Gastrocnemius medialis (tissue), 4 donors: ENCODE data around the gene BANF1. TPM values are rescaled to one million over a fixed set of nuclear protein-coding genes. Genes with fewer than 3 reads are reported as not detected.

ENCODE experiments used
- ATAC-seq, 2 donors: fragments of 150-250 bp; one replicate each; pipeline ENCODE4 v1.9.1; 2016
- DNase-seq, 2 donors: peaks; one replicate each; pipeline ENCODE4 v3.0.0-alpha.2; 2019
- H3K27ac ChIP-seq, 4 donors: fragments of 200-600 bp; sonication (generic); 1 replicate in 1 of 4; 2 replicates in 3 of 4; pipeline ENCODE4 v1.5.1; 2016 to 2018; ENCODE audit warnings: mild to moderate bottlenecking in 2 of 4, moderate library complexity in 1 of 4
- H3K27me3 ChIP-seq, 3 donors: fragments of 200-600 bp; sonication (generic) in 2 of 3; 1 replicate in 1 of 3; 2 replicates in 2 of 3; pipeline versions ENCODE4 v1.5.1 to v1.6.0; 2016 to 2019; ENCODE audit warnings: mild to moderate bottlenecking in 1 of 3, moderate library complexity in 1 of 3
- H3K36me3 ChIP-seq, 2 donors: fragments of 200-600 bp; sonication (generic) in 1 of 2; one replicate each; pipeline ENCODE4 v1.5.1; 2017 to 2018
- H3K4me1 ChIP-seq, 2 donors: fragments of 200-600 bp; sonication (generic) in 1 of 2; one replicate each; pipeline ENCODE4 v1.5.1; 2016 to 2017; ENCODE audit warnings: mild to moderate bottlenecking in 2 of 2
- H3K4me3 ChIP-seq, 4 donors: fragments of 200-600 bp; sonication (generic) in 3 of 4; 1 replicate in 1 of 4; 2 replicates in 3 of 4; pipeline ENCODE4 v1.5.1; 2016 to 2019; ENCODE audit warnings: mild to moderate bottlenecking in 2 of 4
- H3K9me3 ChIP-seq, 3 donors: fragments of 200-600 bp; sonication (generic) in 2 of 3; 1 replicate in 1 of 3; 2 replicates in 2 of 3; pipeline ENCODE4 v1.5.1; 2016 to 2019
- CTCF ChIP-seq, 5 experiments: fragments of 450-650 bp in 3 of 5; fragments of 200-600 bp in 2 of 5; sonication (generic) in 2 of 5; IDR thresholded peaks in 4 of 5; conservative IDR thresholded peaks in 1 of 5; 1 replicate in 4 of 5; 2 replicates in 1 of 5; pipeline ENCODE4 v1.5.1; 2016 to 2019; ENCODE audit warnings: antibody characterized with exemption in 5 of 5, mild to moderate bottlenecking in 3 of 5, moderate library complexity in 3 of 5
- POLR2A ChIP-seq, 2 donors: fragments of 450-650 bp; IDR thresholded peaks; one replicate each; pipeline ENCODE4 v1.6.1; 2017; ENCODE audit warnings: antibody characterized with exemption in 2 of 2, mild to moderate bottlenecking in 2 of 2, moderate library complexity in 2 of 2
- in situ Hi-C, 4 donors: fragments of 200-750 bp; cut with MboI; loops; one replicate each; pipeline versions ENCODE4 v1.15.0 to v1.8.0; 2017; ENCODE audit warnings: low sequenced_read_pairs in 4 of 4
- intact Hi-C: fragments of 100-400 bp; cut with DNase I; formaldehyde crosslinking; loops from one replicate; pipeline ENCODE4 v1.15.1; 2023; ENCODE audit warnings: low total_unique reads
- total RNA-seq, 4 donors: library from RNA; depleted of rRNA; stranded (reverse); fragments of >200 nt; gene quantifications; one replicate each; pipeline versions ENCODE4 v1.1.0 to v1.2.3, GENCODE V29; 2016

BANF1 gene
- total RNA-seq, 4 donors from 2014 or later: 57.4 to 126 (median 72.1) TPM

DNA sequence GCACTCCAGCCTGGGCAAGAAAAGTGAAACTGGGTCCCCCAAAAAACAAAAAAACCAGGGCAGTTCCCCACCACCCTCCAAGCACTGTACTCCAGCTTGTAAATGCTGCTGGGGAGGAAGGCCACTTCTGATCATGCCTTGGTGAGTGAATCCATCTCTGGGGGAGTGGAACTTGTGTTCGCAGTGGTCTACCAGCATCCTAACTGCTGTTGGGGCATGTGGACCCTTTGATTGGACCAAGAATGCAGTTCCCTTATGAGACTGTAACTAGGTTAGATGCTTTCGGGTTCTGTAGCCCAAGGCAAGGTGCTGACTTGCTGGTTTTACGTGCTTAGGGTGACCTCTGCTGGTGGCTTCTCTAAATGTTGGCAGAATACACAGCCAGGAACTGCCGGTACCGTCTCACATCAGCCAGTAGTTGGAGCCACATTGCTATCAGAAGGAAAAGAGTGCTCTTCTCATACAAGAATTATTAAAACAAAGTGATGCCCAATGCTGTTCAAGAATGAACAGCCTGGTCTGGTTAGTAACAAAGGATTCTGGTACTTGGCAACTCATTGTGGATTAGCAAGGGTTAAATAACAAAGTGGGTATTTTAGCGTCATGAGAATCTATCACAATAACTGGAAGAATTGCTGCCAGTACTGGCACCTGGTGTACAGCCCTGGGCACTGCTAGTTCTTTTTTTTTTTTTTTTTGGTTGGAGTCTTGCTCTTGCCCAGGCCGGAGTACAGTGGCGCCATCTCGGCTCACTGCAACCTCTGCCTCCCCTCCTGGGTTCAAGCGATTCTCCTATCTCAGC, 13.3 kb upstream of the BANF1 start:
- intact Hi-C loops: loop anchor here (1.0 to 10.0 kb wide), 8 partner anchors 20 to 283 kb away; partner anchors contain the start of genes AP5B1, C11orf68, DRAP1 and FIBP
- peak; percentile 83 to 91 for DNase-seq
- ATAC-seq: peak; percentile 100
- H3K27ac ChIP-seq: peak overlapping the region in 3 of 4 donors; percentile 6 to 40 (median 32)
- no peak overlapping the region for H3K4me3 ChIP-seq
- TF ChIP-seq CTCF (IDR thresholded peaks at IDR 0.05 in 4 of 5, conservative IDR thresholded peaks at IDR 0.05 in 1 of 5) (peak; percentile 88 to 98 (median 93)), POLR2A (IDR thresholded peaks at IDR 0.05) (no peak)
- in situ Hi-C loops: loop anchor here in 3 of 4 donors (5.0 to 25.0 kb wide), 3 partner anchors 104 to 277 kb away; partner anchors contain the start of genes FIBP (in 2 of the 3), KAT5 (in 2 of the 3) and RNASEH2C (in 2 of the 3)
- H3K36me3 ChIP-seq: no peaks in the 10 kb centered on the region
- no peaks in the 10 kb centered on the region for H3K4me1 ChIP-seq
- H3K27me3 ChIP-seq: no peaks in the 10 kb centered on the region
- no peaks in the 10 kb centered on the region for H3K9me3 ChIP-seq

DNA sequence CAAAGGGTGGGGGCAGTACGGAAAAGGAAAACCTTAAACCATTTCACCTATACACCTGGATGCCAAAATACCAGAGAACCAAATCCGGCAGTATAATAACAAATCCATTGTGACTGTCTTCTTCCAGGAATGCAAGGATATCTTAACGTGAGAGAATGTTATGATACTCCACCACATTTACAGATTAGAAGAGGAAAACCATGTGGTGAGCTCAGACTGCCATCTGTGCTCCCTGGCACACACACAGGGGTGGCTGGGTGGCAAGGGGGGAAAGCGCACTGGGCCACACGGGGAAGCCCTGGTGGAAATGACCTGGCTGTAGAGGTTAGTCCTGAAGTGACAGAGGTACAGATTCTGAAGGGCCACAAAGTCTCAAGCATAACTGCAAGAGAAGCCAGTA, 10.2 kb upstream of the BANF1 start:
- Histone ChIP-seq H3K4me3 (no peak overlapping the region), H3K27me3 (no peaks in the 10 kb centered on the region), H3K36me3 (no peaks in the 10 kb centered on the region), H3K9me3 (no peaks in the 10 kb centered on the region), H3K27ac (no peak overlapping the region), H3K4me1 (no peaks in the 10 kb centered on the region)
- DNase-seq (no peak), ATAC-seq (no peak)
- intact Hi-C loops (no loop called here), in situ Hi-C loops (loop anchor here (10.0 to 25.0 kb wide), 3 partner anchors 107 to 280 kb away; partner anchors contain the start of genes KAT5 (in 4 of the 4), RNASEH2C (in 2 of the 4) and FIBP (in 1 of the 4))
- TF ChIP-seq POLR2A (IDR thresholded peaks at IDR 0.05) (no peak), CTCF (IDR thresholded peaks at IDR 0.05 in 4 of 5, conservative IDR thresholded peaks at IDR 0.05 in 1 of 5) (no peak)

- no peak overlapping the region for H3K27ac ChIP-seq
- in situ Hi-C loops (loop anchor here (10.0 to 25.0 kb wide), 3 partner anchors 112 to 285 kb away; partner anchors contain the start of genes KAT5 (in 4 of the 4), RNASEH2C (in 2 of the 4) and FIBP (in 1 of the 4)), intact Hi-C loops (no loop called here)
- H3K27me3 ChIP-seq: no peaks in the 10 kb centered on the region
- TF ChIP-seq CTCF (IDR thresholded peaks at IDR 0.05 in 4 of 5, conservative IDR thresholded peaks at IDR 0.05 in 1 of 5): no peak
- no peak for TF ChIP-seq POLR2A (IDR thresholded peaks at IDR 0.05)
- H3K4me1 ChIP-seq: peaks cover 12 to 14% of the 10 kb centered on the region in 2 donors
- H3K4me3 ChIP-seq: no peak overlapping the region
- H3K36me3 ChIP-seq: peaks cover 0 to 32% of the 10 kb centered on the region in 2 donors
- no peaks in the 10 kb centered on the region for H3K9me3 ChIP-seq
- ATAC-seq: no peak
- DNase-seq: no peak
These were observed 5.0 kb upstream of the BANF1 start for GRCh38 chr11:65997286-65997685.

DNA sequence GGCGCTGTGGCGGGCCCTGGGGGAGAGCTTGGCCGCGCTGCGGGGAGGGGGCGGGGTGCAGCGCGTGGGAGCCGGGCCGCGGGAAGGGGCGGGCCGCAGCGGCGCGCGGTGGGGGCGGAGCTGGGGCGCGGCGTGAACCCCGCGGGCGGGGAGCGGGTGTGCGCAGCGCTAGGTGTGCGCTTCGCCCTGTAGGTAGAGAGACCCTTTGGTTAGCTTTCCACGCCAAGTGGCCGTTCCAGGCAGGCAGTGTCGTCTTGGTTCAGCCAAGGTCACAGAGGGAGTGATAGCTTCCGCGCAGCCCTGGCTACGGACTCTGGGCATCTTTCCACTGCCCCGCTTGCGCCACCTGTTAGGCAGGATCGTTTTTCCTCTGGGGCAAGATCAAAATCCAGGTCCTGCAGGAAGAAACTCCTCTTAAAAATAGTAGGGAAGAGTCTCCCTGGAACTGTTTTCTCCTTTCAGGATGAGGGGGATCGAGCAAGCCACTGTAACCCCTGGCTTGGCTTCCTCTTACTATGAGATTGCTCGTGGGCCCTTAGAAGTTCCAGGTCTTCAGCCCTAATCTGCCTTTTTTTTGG, 434 bp downstream of the BANF1 start:
- intact Hi-C loops (loop anchor here (1.0 to 5.0 kb wide), 6 partner anchors 41 to 340 kb away; partner anchors contain the start of genes C11orf68, DRAP1, FIBP and RELA), in situ Hi-C loops (no loop called here)
- Histone ChIP-seq H3K9me3 (no peaks in the 10 kb centered on the region), H3K4me3 (peak overlapping the region; percentile 80 to 97 (median 84)), H3K4me1 (peaks cover 29 to 45% of the 10 kb centered on the region in 2 donors), H3K27ac (peak overlapping the region; percentile 91 to 99 (median 97)), H3K27me3 (no peaks in the 10 kb centered on the region), H3K36me3 (peaks cover 2 to 52% of the 10 kb centered on the region in 2 donors)
- DNase-seq: peak; percentile 58 to 86
- peak; percentile 75 to 78 for ATAC-seq
- TF ChIP-seq CTCF (IDR thresholded peaks at IDR 0.05 in 4 of 5, conservative IDR thresholded peaks at IDR 0.05 in 1 of 5) (no peak), POLR2A (IDR thresholded peaks at IDR 0.05) (peak; percentile 9 to 12)
